ENCODE data around the gene DACT3. TPM values are rescaled to one million over a fixed set of nuclear protein-coding genes. Genes with fewer than 3 reads are reported as not detected.

Gene DACT3
- total and polyA plus RNA-seq, 2 experiments from 2014 or later = 0.78 to 2.6 TPM

DNA sequence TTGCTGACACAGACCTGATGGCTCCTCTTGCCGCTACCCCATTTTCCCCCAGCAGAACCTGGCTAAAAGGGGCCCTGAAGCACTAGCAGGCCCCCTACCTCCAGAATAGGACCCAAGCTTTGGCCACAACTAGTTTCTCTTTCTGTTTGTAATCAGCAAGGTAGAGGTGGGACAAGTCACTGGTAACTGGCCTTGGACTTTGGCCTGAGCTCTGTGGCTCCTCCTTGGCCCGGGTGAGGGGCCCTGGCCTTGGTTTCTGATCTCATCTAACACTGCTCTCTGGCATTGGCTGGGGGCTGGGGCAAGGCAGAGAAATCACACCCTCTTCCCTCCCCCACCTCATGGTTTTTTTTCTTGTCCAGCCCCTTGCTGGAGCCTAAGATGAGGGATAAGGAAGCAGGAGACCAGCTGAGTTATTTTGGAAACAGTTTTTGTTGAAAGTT is 57.8 kb downstream of the DACT3 start:
- Histone ChIP-seq H3K4me3 (peak overlapping the region; percentile 100; the same call in 1 of the 2 replicates), H3F3A (replicated peaks; ENCODE audit: low read depth) (no peaks in the 10 kb centered on the region), H3K36me3 (ENCODE audit: insufficient read depth) (peaks cover 13% of the 10 kb centered on the region; the same call in 1 of the 2 replicates), H3K79me2 (replicated peaks; ENCODE audit: insufficient read depth) (peaks cover 39% of the 10 kb centered on the region), H2AFZ (no peak overlapping the region), H3K27ac (ENCODE audit: low read depth) (no peak overlapping the region), H3K9me2 (ENCODE audit: insufficient read depth) (no peaks in the 10 kb centered on the region), H4K20me1 (replicated peaks; ENCODE audit: insufficient read depth) (peaks cover 25% of the 10 kb centered on the region), H3K27me3 (ENCODE audit: insufficient read depth) (no peaks in the 10 kb centered on the region), H3K4me1 (ENCODE audit: insufficient read depth) (peaks cover 11% of the 10 kb centered on the region), H3K4me2 (peak overlapping the region; percentile 93)
- Mint-ChIP-seq H3K27me3 (ENCODE audit: insufficient read depth, low read depth, poor library complexity) (peaks cover 18% of the 10 kb centered on the region), H3K4me1 (peaks cover 25% of the 10 kb centered on the region), H3K27ac (no peak overlapping the region), H3K4me3 (peak overlapping the region; percentile 96), H3K9me3 (peaks cover 2% of the 10 kb centered on the region; the same call in 1 of the 3 replicates), H3K36me3 (ENCODE audit: low read depth) (peaks cover 20% of the 10 kb centered on the region)
- no peak for TF ChIP-seq ZNF114 (CRISPR knock-in tag; IDR thresholded peaks at IDR 0.05)
- TF ChIP-seq, protein P1, sequence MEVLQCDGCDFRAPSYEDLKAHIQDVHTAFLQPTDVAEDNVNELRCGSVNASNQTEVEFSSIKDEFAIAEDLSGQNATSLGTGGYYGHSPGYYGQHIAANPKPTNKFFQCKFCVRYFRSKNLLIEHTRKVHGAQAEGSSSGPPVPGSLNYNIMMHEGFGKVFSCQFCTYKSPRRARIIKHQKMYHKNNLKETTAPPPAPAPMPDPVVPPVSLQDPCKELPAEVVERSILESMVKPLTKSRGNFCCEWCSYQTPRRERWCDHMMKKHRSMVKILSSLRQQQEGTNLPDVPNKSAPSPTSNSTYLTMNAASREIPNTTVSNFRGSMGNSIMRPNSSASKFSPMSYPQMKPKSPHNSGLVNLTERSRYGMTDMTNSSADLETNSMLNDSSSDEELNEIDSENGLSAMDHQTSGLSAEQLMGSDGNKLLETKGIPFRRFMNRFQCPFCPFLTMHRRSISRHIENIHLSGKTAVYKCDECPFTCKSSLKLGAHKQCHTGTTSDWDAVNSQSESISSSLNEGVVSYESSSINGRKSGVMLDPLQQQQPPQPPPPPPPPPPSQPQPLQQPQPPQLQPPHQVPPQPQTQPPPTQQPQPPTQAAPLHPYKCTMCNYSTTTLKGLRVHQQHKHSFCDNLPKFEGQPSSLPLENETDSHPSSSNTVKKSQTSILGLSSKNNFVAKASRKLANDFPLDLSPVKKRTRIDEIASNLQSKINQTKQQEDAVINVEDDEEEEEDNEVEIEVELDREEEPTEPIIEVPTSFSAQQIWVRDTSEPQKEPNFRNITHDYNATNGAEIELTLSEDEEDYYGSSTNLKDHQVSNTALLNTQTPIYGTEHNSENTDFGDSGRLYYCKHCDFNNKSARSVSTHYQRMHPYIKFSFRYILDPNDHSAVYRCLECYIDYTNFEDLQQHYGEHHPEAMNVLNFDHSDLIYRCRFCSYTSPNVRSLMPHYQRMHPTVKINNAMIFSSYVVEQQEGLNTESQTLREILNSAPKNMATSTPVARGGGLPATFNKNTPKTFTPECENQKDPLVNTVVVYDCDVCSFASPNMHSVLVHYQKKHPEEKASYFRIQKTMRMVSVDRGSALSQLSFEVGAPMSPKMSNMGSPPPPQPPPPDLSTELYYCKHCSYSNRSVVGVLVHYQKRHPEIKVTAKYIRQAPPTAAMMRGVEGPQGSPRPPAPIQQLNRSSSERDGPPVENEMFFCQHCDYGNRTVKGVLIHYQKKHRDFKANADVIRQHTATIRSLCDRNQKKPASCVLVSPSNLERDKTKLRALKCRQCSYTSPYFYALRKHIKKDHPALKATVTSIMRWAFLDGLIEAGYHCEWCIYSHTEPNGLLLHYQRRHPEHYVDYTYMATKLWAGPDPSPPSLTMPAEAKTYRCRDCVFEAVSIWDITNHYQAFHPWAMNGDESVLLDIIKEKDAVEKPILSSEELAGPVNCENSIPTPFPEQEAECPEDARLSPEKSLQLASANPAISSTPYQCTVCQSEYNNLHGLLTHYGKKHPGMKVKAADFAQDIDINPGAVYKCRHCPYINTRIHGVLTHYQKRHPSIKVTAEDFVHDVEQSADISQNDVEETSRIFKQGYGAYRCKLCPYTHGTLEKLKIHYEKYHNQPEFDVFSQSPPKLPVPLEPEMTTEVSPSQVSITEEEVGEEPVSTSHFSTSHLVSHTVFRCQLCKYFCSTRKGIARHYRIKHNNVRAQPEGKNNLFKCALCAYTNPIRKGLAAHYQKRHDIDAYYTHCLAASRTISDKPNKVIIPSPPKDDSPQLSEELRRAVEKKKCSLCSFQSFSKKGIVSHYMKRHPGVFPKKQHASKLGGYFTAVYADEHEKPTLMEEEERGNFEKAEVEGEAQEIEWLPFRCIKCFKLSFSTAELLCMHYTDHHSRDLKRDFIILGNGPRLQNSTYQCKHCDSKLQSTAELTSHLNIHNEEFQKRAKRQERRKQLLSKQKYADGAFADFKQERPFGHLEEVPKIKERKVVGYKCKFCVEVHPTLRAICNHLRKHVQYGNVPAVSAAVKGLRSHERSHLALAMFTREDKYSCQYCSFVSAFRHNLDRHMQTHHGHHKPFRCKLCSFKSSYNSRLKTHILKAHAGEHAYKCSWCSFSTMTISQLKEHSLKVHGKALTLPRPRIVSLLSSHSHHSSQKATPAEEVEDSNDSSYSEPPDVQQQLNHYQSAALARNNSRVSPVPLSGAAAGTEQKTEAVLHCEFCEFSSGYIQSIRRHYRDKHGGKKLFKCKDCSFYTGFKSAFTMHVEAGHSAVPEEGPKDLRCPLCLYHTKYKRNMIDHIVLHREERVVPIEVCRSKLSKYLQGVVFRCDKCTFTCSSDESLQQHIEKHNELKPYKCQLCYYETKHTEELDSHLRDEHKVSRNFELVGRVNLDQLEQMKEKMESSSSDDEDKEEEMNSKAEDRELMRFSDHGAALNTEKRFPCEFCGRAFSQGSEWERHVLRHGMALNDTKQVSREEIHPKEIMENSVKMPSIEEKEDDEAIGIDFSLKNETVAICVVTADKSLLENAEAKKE (CRISPR knock-in tag; IDR thresholded peaks at IDR 0.05) = no peak
- TF ChIP-seq JUNB (IDR thresholded peaks at IDR 0.05; ENCODE audit: unreplicated experiment) = no peak
- no peak for TF ChIP-seq EZH2phosphoT487 (IDR thresholded peaks at IDR 0.05; ENCODE audit: unreplicated experiment)
- TF ChIP-seq POLR2AphosphoS5 (IDR thresholded peaks at IDR 0.05; ENCODE audit: low read depth) = no peak
- TF ChIP-seq ZNF331 (CRISPR knock-in tag; IDR thresholded peaks at IDR 0.05; ENCODE audit: low read depth) = no peak
- TF ChIP-seq, protein P2, sequence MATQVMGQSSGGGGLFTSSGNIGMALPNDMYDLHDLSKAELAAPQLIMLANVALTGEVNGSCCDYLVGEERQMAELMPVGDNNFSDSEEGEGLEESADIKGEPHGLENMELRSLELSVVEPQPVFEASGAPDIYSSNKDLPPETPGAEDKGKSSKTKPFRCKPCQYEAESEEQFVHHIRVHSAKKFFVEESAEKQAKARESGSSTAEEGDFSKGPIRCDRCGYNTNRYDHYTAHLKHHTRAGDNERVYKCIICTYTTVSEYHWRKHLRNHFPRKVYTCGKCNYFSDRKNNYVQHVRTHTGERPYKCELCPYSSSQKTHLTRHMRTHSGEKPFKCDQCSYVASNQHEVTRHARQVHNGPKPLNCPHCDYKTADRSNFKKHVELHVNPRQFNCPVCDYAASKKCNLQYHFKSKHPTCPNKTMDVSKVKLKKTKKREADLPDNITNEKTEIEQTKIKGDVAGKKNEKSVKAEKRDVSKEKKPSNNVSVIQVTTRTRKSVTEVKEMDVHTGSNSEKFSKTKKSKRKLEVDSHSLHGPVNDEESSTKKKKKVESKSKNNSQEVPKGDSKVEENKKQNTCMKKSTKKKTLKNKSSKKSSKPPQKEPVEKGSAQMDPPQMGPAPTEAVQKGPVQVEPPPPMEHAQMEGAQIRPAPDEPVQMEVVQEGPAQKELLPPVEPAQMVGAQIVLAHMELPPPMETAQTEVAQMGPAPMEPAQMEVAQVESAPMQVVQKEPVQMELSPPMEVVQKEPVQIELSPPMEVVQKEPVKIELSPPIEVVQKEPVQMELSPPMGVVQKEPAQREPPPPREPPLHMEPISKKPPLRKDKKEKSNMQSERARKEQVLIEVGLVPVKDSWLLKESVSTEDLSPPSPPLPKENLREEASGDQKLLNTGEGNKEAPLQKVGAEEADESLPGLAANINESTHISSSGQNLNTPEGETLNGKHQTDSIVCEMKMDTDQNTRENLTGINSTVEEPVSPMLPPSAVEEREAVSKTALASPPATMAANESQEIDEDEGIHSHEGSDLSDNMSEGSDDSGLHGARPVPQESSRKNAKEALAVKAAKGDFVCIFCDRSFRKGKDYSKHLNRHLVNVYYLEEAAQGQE (IDR thresholded peaks at IDR 0.05; ENCODE audit: unreplicated experiment) = no peak
- no peak for TF ChIP-seq EZH2 (IDR thresholded peaks at IDR 0.05; ENCODE audit: low read depth, unreplicated experiment)
- TF ChIP-seq NANOG (IDR thresholded peaks at IDR 0.05; ENCODE audit: borderline replicate concordance) = no peak
- TF ChIP-seq, protein P3, sequence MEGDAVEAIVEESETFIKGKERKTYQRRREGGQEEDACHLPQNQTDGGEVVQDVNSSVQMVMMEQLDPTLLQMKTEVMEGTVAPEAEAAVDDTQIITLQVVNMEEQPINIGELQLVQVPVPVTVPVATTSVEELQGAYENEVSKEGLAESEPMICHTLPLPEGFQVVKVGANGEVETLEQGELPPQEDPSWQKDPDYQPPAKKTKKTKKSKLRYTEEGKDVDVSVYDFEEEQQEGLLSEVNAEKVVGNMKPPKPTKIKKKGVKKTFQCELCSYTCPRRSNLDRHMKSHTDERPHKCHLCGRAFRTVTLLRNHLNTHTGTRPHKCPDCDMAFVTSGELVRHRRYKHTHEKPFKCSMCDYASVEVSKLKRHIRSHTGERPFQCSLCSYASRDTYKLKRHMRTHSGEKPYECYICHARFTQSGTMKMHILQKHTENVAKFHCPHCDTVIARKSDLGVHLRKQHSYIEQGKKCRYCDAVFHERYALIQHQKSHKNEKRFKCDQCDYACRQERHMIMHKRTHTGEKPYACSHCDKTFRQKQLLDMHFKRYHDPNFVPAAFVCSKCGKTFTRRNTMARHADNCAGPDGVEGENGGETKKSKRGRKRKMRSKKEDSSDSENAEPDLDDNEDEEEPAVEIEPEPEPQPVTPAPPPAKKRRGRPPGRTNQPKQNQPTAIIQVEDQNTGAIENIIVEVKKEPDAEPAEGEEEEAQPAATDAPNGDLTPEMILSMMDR (conservative IDR thresholded peaks at IDR 0.05; ENCODE audit: low read depth in 2 of 2) = no peak
- TF ChIP-seq STAT1 (IDR thresholded peaks at IDR 0.05; ENCODE audit: unreplicated experiment) = no peak
- TF ChIP-seq CREB1 (CRISPR knock-in tag; IDR thresholded peaks at IDR 0.05; ENCODE audit: low read depth) = no peak
- TF ChIP-seq, protein P4, sequence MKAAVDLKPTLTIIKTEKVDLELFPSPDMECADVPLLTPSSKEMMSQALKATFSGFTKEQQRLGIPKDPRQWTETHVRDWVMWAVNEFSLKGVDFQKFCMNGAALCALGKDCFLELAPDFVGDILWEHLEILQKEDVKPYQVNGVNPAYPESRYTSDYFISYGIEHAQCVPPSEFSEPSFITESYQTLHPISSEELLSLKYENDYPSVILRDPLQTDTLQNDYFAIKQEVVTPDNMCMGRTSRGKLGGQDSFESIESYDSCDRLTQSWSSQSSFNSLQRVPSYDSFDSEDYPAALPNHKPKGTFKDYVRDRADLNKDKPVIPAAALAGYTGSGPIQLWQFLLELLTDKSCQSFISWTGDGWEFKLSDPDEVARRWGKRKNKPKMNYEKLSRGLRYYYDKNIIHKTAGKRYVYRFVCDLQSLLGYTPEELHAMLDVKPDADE (IDR thresholded peaks at IDR 0.05) = no peak
- DNase-seq (ENCODE audit: low spot score) (no peak), ATAC-seq (no peak)

Measured in GM23338 (cell line).